Hippocampal formation (tissue), 2 donors: Measurements from ENCODE around the gene RAD54L2.
"Not testable (repeated sequence)": the region's sequence is repeated elsewhere in the genome, so short reads cannot be mapped to it uniquely, and the experiment has no call there.

Experiments used
- DNase-seq, 2 donors: peaks; one replicate each; lab custom pipeline; 2025; lab: John Stamatoyannopoulos, UW

The RAD54L2 gene

DNA sequence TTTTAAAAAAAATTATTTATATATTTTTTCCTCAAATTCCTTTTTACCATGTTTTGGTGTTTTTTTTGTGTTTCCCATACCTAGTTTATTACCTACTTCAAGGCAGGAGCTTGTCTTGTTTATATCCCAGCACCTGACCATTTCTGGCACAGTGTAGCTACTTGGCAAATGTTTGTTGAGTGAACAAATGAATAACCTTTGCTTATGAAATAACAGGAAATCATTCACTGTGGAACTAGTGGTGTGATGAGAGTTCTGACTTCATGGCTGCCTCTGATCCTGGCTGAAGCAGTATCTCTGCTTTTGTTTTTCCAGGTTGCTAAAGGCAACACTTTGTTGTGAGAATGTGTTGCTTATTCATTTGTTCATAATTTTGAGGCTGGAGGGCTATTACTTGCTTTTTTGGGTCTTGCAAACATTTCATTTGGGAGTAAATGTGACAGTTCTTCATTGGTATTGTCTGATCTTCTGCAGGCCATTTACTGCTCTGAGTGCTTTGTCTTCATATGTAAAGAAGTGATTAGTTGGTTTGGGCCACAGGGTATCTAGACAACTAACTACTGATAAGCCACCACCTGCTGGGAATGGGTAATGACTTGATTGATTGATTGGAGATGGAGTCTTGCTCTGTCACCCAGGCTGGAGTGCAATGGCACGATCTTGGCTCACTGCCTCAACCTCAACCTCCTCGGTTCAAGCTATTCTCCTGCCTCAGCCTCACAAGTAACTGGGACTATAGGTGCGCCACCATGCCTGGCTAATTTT lies 5.7 kb downstream of the RAD54L2 start:
- no peak for DNase-seq

- no peak for DNase-seq
These were observed 8.8 kb downstream of the RAD54L2 start for GRCh38 chr3:51547274-51547673.

- DNase-seq: no peak
These were observed 10.8 kb downstream of the RAD54L2 start for GRCh38 chr3:51549311-51549710.

DNA sequence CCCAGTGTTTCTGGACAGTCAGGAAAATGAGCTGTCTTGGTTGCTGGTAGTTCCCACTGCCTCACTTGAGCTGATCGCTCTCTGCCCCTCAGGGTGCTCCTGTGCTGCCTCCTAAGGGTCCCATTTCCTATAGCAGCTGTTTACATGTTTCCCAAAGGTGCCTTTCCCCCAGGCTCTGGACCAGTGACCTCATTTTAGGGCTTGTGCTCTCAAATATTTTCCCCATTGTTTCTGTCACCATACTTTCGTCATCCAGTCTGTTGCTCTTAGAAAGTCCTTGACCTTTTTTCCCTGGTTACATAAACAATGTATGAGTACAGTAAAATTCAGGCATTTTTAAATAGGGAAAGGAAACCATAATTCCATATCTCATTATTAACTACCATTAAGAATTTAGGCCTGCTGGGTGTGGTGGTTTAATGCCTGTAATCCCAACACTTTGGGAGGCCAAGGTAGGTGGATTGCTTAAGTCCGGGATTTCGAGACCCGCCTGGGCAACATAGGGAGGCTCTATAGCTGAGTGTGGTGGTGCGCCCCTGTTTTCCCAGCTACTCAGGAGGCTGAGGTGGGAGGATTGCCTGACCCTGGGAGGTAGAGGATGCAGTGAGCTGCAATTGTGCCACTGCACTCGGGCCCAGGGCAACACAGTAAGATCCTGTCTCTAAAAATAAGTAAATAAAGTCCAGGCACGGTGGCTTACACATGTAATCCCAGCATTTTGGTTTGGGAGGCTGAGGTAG lies 11.7 kb downstream of the RAD54L2 start:
- no peak for DNase-seq

DNA sequence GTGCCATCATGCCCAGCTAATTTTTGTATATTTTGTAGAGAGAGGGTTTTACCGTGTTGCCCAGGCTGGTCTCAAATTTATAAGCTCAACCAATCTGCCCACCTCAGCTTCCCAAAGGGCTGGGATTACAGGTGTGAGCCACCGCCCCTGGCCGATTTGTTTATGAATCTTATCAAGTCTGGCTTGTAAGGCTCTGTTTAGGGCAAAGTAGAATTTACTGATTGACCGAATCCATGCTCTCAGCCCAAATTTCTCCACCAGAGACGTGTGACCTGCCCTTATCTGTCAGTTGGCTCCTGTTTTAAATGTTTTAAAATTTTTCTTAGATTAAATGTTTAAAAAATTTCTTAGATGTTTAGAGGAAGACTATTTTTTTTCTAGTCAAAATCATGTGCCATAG lies 19.5 kb downstream of the RAD54L2 start:
- no peak for DNase-seq

DNA sequence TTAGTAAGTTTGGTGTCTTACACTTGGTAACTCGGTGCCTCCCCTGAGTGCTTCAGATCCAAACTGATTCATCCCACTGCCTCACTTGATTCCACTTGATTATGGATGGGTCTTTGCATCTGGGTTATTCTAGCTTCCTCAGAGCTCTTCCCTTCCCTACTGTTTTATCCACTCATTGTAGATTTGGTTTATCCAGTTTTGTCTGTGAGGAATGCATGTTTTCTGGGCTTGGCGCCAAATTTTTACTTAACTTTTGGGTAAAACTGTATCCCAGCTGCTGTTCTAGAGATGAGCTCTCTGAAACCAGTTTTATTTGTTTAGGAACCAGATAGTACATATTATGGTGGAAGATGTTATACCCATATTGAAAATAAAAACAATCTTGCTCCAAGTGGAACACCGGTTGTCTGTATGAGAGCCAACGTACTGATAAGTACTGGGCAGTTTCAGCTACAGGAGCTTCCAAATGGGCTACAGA lies 20.9 kb downstream of the RAD54L2 start:
- DNase-seq: peak in 1 of 2 donors; percentile 8

DNA sequence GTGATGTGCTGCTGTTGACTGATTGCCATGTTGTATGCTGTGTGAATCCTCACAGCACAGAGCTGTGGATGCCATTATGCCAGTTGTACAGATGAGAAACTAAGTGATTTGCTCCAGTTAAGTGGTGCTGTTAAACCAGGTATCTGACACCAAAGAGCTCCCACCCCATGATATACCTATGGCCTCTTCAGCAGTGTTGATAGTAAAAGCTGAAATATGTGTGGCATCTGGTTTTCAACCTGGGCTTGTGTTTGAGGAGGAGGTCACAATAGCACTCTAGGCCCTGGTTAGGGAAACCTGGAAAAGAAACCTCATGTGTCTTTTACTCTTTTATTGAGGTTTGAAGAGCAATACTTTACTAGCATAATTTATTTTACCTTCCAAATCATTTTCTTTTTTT lies 21.4 kb downstream of the RAD54L2 start:
- DNase-seq: no peak

DNA sequence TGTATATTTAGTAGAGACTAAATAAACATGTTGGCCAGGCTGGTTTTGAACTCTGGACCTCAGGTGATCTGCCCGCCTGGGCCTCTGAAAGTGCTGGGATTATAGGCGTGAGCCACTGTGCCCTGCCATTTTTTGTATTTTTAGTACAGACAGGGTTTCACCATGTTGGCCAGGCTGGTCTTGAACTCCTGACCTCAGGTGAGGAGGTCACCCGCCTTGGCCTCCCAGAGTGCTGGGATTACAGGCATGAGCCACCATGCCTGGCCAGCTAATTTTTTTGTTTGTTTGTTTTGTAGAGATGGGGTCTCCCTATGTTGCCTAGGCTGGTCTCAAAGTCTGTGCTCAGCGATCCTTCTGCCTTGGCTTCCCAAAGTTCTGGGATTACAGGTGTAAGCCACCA lies 23.9 kb downstream of the RAD54L2 start:
- DNase-seq: not testable (repeated sequence)

- DNase-seq: peak in 1 of 2 donors; percentile 25
These were observed 29.5 kb downstream of the RAD54L2 start for GRCh38 chr3:51568036-51568435.

- no peak for DNase-seq
These were observed 30.5 kb downstream of the RAD54L2 start for GRCh38 chr3:51568996-51569395.

DNA sequence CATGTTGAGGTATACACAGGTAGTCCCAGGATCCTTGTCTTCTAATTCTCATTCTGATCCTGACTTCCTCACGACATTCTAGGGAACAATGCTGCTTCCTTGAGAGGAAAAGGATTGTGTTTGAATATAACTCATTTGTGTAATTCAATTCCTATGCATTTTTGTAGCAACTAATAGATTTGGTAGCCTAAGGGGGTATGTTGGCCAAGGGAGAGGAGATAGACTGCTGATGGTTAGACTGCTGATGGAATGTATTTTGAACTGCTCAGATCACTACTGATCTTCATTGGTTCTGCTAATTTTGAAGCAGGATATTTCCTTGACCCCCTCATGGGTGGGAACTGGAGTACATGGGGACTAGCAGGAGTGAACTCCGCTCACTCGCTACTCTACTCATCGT lies 39.7 kb downstream of the RAD54L2 start:
- no peak for DNase-seq

- no peak for DNase-seq
These were observed 41.9 kb downstream of the RAD54L2 start for GRCh38 chr3:51580418-51580817.

DNA sequence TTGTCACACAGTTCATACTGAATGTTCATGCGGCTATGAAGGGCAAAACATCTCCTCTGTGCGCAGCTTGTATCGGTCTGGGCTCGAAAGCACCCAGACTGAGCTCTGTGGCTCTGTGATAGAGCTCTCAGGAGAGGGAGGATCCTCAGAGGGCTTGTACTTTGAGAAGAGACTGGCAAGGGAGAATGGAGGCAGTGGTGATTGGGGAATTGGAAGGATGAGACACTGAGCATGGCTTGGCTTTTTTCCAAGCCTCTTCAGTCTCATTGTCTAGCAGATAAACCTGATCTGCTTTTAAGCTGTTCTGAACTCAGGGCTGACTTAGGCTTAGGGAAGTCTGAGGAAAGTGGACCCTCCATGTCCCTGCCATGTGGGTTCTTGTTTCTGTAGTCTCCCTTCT lies 43.0 kb downstream of the RAD54L2 start:
- DNase-seq: no peak

DNA sequence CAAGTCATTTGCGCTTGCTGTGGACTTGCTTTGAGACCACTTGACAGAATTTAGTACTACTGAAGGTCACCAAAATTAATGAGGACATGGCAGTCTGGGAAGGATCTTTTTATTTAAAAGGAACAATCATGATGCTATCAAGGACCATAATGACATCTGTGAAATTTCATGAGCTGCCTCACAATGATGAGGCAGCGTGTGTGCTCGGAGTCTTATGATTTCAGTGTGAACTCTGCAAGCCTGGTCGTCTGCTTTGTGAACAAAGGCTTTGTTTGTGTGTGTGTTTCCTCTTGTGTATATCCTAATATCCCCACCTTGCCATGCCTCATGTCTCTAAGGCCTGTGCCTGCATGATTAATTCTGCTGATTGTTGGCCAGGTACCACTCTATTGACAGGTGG lies 46.7 kb downstream of the RAD54L2 start:
- DNase-seq: no peak

GRCh38 chr3:51585871-51586270 lies 47.4 kb downstream of the RAD54L2 start:
- no peak for DNase-seq
